Stimulated activated CD4-positive, alpha-beta T cell treated with anti-CD3 and anti-CD28 coated beads, Interleukin-15, amount 100 ng/mL, for 24 hours (primary cell): ENCODE results near the gene TMTC1.

Experiments used
- DNase-seq: peaks from one replicate; pipeline ENCODE4 v3.0.0-alpha.2; 2020

TMTC1 gene

DNA sequence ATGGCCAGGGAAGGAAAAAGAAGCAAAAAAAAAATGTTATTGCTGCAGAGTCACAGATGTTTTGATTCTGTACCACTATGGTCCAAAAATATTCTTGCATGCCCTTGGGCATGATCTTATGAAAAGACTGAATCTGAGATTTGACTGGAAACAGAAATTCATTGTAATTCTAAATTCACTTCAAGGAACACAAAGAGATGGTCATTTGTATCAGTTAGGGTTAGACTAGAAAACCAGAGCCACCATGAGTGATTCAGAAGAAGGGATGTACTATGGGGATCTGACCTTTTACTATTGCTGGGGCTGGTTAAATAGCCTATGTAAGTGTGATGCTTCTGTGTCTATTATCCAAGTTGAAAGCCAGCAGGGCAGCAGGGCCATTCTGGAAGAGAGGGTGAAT lies 5.2 kb downstream of the TMTC1 start:
- DNase-seq: no peak

DNA sequence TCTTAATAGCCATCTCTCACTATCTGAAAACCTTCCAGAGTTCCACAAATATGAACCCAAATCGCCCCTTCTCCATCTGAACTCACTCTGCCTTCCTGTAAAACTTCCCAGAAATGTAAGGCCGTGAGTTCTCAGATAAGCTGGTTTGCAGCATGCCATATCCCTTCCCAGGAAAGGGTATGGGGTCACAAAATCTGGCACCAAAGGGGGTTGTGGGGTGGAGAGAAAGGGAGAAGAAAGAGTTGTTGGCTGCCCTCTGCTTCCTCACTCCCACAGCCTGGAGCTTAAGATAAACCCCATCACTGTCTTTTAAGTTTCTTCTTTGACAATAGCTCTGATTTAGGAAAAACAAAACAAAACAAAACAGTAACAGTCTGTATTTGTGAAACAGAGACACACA lies 10.7 kb downstream of the TMTC1 start:
- DNase-seq: no peak

DNA sequence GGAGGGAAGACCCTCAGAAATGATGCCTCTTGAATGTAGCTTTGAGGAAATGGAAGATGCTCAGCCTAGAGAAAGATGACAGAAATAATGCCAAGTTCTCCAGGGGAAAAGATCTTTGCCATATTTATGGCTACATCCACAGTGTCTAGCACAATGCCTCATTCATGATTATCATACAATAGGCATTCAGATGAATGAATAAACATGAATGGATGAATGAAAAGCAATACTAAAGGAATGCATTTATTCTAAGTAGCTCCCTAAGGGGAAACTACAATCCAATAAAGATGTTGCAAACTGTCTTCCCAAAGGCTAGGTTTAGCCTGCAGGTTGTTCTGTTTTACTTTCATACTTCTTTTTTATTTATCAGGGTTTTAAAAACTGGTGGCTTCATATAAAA lies 12.0 kb downstream of the TMTC1 start:
- no peak for DNase-seq

DNA sequence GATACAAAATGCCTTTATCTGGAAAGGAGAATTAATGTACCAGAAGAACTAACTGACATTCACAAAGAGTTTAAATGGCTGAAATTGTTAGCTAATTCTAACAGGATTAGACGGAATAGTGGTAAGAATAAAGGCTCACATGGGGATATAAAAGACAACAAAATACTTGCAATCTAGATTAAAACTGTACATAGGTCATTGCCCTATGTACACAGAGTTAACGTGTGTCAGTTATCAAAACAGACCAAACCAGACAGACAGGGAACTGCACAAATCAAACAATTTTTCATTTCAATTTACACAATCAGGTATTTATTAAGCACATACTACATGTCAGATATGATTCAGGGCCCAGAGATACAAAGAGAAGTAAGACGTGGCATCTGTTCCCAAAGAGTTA lies 12.6 kb downstream of the TMTC1 start:
- no peak for DNase-seq

DNA sequence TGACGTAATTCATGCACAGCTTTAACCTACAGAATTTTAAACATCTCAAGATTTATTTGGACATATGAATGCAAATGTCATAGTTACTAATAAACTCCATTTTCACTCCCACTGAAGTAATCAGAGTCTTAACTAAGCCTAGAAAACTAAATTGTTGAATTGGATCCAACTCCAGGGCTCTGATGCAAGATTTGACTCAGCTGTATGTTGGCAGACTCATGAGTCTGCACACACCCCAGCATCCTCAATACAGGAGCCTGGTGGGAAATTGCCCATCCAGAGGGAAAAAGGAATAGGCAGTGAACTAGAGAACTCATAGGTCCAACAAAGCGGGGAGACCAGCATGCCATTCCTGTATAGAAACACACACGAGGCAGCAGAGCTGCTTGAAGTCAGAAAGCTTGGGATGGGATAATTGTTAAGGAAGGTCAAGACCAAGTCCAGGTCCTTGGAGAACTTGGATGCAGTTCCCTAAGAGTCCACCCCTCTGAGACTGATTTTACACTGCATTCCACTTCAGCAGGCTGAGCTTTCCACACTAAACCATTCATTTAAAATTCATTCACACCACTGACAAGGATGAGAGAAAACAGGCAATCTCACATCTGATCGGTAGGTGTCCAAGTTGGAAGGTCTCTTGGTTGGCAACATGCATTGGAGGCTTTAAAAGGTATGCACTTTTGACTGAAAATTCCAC lies 14.4 kb downstream of the TMTC1 start:
- DNase-seq: no peak

DNA sequence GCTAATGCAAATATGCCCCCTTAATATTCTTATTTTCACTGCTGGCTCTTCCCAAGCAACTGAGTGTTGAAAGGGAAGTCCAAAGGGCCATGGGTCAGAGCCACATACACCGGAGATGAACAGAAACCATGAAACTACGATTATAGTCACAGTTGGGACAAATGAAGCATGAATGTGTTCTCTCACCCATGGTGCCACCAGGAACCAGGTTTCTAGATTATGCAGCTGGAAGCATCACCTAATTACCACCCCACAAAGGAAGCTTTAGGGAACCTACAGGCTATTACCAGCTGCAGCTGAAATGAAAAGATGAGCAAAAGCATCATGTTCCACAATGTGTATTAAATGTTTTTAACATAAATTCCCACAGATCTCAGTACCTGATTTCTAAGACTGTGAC lies 15.4 kb downstream of the TMTC1 start:
- no peak for DNase-seq

DNA sequence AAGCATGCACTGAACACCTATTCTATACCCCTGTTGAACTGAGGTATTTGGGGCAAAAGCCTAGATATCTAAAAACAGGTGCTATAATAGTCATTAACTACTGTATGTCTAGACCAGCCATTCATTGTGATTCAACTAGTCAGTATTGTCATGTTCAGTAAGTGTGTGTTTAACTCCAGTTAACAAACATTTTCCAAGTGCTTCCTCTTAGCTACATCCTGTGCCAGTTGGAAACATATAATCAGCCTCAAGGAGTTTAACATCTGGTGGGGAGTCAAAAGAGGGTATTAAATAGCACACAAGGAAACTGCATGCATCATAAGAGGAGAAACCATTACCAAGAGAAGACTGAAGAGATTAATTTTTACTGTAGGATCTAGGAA lies 20.4 kb downstream of the TMTC1 start:
- DNase-seq: no peak

DNA sequence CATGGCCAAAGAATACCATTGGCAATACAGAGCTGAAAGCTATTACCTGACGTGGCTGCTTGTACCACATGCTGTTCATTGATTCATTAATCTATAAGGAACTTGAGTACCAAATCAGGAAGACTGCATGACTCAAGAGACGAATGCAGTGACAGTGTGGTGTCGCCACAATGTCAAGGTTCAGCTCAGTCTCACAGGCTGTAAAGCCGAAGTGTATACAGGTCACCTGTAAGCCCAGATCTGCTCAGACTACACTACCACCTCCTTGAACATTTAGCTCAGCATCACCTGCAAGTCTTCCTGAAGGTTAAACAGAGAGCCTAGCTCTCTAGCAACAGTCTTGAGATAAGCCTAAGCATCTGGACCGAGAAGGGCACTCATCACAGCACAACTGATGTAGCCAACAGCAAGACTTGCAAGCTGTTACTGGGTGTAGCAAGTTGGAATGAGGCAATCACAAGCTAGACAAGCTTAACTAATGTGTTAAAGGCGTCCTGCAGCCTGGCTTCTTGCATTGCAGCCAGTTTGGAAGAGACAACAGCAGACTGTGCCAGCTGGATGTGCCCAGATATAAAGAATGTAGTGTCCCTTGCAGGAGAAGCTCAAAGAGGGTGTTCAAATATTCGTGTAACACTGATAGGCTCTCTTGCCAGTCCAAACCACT lies 21.0 kb downstream of the TMTC1 start:
- DNase-seq: no peak

DNA sequence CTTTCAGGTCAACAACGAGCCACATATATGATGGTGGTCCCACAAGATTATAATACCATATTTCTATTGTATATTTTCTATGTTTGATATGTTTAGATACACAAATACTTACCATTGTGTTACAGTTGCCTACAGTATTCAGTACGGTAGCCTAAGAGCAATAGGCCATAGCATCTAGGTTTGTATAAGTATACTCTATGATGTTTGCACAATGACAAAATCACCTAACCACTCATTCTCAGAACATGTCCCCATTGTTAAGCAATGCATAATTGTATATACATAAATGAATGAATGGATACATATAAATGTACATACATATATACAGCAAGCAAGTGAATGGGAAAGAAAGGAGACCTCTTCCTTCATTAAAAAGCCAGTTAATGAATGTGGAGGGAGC lies 23.8 kb downstream of the TMTC1 start:
- no peak for DNase-seq

DNA sequence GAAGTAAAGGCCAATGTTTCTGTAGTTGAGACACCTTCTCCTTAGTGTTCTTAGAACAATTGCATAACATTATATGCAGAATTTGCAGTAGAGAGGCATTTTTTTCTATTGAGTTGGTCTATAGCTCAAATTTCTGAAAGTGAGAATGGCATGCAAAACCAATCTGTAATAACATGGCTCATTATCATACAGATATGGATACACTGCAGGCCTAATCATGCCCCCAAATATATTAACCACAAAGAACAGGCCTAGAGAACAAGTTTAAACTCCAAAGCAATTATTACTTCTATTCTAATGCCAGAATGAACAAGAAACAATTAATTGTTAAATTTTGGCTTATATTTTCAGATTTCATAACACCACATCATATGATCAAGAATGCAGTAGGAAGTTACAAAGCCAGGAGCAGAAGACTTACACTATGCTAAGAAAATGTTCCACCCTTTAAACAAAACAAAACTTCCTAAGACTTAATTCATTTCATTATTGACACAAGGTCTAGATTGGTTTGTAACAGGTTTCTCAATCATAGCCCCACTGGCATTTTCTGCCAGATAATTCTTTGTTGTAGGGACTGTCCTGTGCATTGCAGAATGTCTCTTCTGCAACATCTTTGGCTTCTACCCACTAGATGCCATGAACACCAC lies 26.9 kb downstream of the TMTC1 start:
- no peak for DNase-seq

DNA sequence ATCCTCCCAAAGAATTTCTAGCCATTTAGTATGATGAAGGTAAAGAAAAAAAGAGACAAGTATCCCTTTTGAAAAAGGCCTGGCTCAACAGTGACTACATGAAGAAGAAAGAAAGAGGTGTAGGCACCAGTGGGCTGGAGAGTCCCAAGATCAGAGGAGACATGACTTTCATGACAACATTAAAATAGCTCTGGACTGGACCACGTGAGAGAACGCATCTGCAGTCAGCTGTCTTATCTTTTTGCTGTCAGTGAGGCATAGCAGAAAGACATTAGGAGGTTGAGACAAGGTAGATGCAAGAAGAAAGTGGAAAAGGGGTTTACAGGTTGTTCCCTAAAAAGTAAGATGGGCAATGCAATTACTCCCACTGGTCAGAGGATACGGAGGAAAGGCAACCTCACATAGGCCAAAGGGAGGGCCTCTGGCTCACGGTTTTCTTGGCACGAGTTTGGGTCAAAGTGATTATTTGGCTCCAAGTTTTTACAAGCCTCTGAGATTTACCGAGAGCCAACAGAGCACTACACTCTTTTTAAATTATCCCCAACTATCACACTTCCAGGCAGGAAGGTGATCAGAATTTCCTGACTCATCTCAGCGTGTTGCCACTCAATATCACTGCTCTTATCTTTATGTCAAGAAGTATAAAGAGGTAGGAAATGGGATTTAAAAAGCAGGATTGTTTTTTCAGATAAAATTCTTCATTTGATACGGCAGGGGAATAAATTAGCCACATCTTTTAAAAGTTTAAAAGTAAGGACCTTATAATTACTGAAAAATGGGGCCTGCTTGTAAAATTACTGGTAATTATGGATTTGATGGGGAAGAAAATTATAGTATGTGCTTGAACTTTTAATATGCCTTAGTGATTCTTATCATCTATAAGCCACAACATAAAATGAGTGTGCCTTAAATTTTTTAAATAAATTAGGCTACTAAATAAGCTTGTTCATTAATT lies 29.2 kb downstream of the TMTC1 start:
- DNase-seq: no peak

DNA sequence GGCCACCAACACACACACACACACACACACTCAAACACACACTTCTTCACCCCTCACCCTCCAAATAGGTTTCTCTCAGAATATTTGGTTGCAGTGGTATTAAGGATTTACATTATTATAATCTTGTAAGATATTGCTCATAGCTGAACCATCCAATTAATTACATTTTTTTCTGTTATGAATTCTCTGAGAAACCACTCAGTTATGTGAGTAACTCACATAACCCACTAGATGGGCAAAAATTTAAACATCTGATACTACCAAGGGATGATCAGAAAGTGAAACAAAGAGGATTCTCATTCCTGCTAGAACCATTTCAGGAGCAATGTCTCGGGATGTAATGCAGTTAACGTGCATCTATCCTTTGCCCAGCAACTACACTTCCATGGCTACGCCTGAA lies 31.6 kb downstream of the TMTC1 start:
- no peak for DNase-seq

DNA sequence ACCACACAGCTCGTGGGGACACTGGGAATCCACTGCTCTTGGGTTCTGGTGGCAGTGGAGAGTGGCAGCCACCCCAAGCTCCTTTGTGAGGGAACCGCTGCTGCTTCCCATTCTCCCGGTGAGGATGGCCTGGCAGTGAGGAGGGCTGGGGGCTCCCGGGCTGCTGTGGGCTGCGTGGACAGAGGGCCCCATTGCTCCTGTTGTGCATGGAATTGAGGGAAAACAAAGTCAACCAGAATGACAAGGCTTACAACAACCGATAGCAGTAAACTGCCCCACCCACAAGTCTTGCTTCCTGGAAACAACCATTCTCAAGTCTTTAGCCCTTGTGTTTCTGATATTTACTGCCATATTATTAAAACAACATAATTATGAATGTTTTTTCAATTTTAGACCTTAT lies 32.1 kb downstream of the TMTC1 start:
- DNase-seq: no peak

DNA sequence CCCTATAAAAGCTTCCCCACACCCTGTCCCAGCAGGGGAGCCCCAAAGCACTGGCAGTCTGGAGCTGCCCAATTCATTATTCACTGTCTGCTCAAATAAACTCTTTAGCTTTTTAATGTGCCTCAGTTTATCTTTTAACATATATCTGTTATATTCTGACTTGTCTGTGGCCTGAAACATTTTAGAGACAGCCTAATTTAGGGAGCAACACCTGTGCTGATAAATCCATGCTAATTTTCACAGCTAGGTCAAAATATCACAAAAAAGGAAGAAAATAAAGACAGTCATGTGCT lies 32.9 kb downstream of the TMTC1 start:
- DNase-seq: no peak

DNA sequence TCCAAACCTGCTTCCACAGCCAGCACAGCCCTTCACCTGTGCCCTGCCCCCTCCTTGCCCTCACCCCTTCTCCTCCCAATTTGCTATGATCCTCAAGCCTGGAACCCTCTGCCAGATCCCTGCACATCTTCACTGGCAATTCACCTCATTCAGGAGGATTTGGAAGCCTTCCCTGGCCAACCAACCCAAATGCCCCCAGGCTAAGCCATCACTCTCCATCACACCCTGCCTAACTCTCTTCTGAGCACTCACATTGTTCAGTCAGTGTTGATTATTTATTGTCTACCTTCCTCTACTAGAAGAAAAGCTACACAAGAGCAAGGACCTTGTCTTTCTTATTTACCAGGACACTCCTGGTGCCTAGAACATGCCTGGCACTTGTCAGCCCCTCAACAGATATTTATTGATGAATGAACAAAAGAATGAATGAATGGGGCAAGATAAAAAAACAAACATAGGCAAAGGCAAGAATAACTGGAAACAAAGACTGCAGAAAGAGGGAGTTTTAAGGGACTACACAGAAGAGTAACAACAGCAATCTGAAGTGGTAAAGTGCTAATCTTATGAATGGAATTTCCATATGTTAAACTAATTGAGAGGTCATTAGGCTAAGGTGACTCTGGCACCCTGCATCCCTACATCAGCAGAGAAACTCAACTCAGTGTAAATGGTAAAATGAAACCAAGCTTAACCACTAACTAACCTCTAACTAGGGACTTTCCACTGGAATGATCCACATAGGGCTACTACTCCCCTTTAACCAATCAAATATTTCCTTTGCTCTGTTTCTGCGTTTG lies 33.4 kb downstream of the TMTC1 start:
- no peak for DNase-seq

DNA sequence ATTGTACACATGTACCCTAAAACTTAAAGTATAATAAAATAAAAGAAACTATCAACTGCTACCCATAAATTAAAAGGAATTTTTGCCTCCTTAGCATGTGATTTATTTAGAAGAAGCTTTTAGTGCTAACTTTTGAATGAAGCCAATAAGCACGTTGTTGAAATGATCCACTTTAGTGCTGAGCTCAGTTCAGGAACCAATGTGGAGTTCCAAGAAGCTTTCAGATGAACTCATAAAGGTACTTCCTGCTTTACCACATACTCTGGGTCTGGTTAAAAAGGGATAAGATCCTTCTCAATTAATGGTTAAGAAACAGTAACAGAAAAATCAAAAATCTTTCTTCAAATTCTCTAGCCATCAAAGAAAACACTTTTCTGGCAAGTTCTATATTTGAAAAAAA lies 39.4 kb downstream of the TMTC1 start:
- DNase-seq: no peak

DNA sequence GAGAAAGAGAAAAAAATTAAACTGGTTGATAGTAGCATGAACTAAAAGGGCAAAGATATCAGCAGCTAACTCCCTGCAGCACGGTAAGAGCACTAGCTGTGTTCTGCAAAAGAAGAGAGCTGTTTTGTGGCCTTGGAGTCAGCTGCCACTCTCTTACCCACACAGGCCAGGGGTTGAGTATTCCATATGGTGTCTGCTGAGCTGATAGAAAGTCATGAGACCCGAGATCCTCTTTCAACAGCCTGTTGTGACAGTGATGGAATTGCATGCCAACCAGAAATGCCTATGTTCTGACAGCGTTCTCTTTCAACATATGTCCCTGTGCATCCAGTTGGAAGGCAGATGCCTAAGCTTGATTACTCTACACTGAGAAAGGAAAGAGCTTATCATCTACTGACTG lies 39.9 kb downstream of the TMTC1 start:
- no peak for DNase-seq

DNA sequence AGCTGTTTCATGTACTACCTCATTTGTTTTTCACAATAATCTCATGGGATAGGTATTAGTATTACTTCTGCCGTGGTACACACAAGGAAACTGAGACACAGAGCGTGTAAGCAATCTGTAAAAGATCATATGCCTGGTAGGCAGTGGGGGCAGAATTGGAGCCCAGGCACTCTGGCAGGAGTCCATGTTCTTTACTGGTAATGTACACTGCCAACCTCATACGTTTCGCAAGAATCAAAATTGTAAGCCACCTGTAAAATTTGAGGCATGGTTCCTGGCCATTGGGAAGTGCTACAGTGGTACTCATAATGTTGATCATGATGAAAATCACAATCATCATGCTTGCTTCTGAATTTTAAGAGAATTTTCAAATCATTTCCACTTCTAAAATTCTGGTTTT lies 40.7 kb downstream of the TMTC1 start:
- DNase-seq: no peak

DNA sequence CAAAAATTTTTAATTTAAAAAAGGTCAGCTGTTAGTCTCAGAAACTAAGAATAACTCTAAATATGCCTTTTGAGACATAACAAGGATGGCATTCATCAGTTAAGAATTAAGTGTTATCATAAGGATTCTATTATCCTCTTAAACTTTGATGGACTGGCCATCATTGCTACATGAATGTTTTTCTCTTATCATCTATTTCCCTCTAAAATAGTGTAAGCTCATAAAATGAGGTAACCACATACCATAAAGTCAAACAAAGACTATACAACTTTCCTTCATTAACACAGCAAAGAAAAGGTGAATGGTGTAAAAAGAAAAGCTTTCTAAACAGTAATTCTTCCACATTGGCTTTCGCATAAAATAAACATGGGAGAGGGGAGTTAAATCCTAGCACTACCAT lies 41.1 kb downstream of the TMTC1 start:
- DNase-seq: no peak

DNA sequence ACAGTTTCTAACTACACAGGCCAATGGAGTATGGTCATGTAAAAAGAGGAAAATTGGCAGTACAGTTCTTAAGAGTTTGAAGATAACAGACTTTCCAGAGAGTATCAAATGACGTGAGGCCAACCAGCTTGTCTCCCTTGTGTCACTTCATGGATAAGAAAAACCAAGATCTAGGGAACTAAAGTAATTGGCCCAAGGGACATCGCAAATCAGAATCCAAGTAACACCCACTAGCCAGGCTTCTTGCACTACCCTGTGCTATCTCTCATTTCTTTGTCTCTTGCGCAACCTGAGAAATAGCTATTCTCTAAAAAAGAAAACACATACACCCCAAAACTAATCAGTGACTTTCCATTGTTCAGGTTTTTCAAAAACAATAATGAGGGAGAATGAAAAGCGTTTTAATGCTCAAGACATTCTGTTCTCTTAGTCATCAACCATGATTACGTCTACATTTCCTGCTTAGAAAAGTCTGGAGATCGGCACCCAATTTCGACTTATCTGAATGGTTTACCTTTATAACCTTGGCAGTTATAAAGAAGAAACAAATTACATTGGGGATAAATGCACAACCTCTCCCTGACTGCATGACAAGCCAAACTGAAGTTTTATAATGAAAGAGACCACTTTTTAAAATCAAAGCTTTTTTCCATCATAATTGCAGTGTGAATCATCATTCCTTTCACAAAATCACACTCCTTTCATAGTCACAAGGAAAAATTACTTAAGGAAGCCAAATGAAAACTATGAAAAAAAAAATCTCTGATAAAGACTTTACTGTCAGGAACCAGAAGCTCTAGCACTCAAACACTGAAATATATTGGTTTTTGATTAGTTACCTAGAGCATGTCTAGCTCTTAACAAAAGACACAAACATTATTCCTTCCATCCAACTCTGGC lies 42.1 kb downstream of the TMTC1 start:
- no peak for DNase-seq

DNA sequence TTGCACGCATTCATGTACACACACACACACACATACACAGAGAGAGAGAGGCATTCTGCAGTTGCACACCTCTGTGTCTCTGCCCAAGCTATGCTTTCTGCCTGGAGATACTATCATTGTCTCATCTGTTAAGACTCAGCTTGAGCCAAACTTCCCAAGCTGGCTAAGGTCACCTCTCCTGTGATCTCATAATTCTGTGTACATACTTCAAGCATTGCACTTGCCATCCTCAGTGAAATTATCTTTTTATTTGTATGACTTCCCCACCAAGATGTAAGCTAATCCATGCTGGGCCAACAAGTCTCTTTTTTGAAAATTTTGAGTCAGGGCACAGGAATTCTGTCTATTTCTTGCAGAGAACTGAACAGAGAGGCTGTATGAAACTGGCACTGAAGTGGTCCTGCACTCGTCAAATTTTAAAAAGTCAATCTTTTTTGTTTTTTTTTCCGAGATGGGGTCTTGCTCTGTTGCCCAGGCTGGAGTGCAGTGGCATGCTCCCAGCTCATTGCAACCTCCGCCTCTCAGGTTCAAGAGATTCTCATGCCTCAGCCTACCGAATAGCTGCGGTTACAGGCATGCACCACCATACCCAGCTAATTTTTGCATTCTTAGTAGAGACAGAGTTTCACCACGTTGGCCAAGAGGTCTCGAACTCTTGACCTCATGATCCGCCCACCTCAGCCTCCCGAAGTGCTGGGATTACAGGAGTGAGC lies 44.3 kb downstream of the TMTC1 start:
- no peak for DNase-seq
